ENCODE data around the gene ZKSCAN8.

- no peak for TF ChIP-seq CTCF (IDR thresholded peaks at IDR 0.05)
- no peak for TF ChIP-seq POLR2A (IDR thresholded peaks at IDR 0.05)
These were observed 66.5 kb downstream of the ZKSCAN8 start for GRCh38 chr6:28208111-28208659.
